ENCODE measurements around the gene ABCC1.
"Not testable (repeated sequence)": the region's sequence is repeated elsewhere in the genome, so short reads cannot be mapped to it uniquely, and the experiment has no call there.

The ABCC1 gene

GRCh38 chr16:15946257-15947044 is 3.0 kb upstream of the ABCC1 start:
- no peak for DNase-seq

- no peak for DNase-seq
These were observed 1.4 kb upstream of the ABCC1 start for GRCh38 chr16:15947983-15948509.

GRCh38 chr16:15948532-15949209 is 745 bp upstream of the ABCC1 start:
- DNase-seq = no peak

- peak; percentile 14 for DNase-seq
These were observed 892 bp downstream of the ABCC1 start for GRCh38 chr16:15950161-15950854.

- DNase-seq = no peak
These were observed 1.5 kb downstream of the ABCC1 start for GRCh38 chr16:15950869-15951268.

GRCh38 chr16:15951852-15952251 is 2.4 kb downstream of the ABCC1 start:
- no peak for DNase-seq

- no peak for DNase-seq
These were observed 2.9 kb downstream of the ABCC1 start for GRCh38 chr16:15952265-15952711.

- no peak for DNase-seq
These were observed 4.1 kb downstream of the ABCC1 start for GRCh38 chr16:15953477-15953876.

- no peak for DNase-seq
These were observed 4.8 kb downstream of the ABCC1 start for GRCh38 chr16:15953929-15954813.

- no peak for DNase-seq
These were observed 5.4 kb downstream of the ABCC1 start for GRCh38 chr16:15954814-15955151.

- no peak for DNase-seq
These were observed 6.0 kb downstream of the ABCC1 start for GRCh38 chr16:15955425-15955824.

- not testable (repeated sequence) for DNase-seq
These were observed 6.7 kb downstream of the ABCC1 start for GRCh38 chr16:15956106-15956505.

GRCh38 chr16:15958703-15959348 is 9.4 kb downstream of the ABCC1 start:
- no peak for DNase-seq

- no peak for DNase-seq
These were observed 10.9 kb downstream of the ABCC1 start for GRCh38 chr16:15960124-15960971.

GRCh38 chr16:15961060-15961511 is 11.7 kb downstream of the ABCC1 start:
- no peak for DNase-seq

- no peak for DNase-seq
These were observed 12.2 kb downstream of the ABCC1 start for GRCh38 chr16:15961571-15962090.

- no peak for DNase-seq
These were observed 14.0 kb downstream of the ABCC1 start for GRCh38 chr16:15963307-15963910.

GRCh38 chr16:15966420-15966819 is 17.0 kb downstream of the ABCC1 start:
- no peak for DNase-seq

GRCh38 chr16:15966836-15967546 is 17.6 kb downstream of the ABCC1 start:
- DNase-seq = no peak

All from NCI-H2227 treated with DMSO at 0.1 percent for 48 hours (cell line).